GM18507 (cell line): ENCODE results near the gene KANSL2.
A peak's percentile ranks its signal among the peaks of the same experiment; 100 is the strongest.
"Not testable (repeated sequence)": the region's sequence is repeated elsewhere in the genome, so short reads cannot be mapped to it uniquely, and the experiment has no call there.

ENCODE experiments used
- DNase-seq: peaks from one replicate; pipeline ENCODE4 v3.0.0; 2011; ENCODE audit warnings: low read depth; ENCODE audit not compliant: insufficient read length; ENCODE audit errors: extremely low spot score
- FAIRE-seq: peaks from 2 replicates; lab custom pipeline; 2011; peaks lifted over from hg19 to GRCh38; lab: Jason Lieb, UNC

The KANSL2 gene, protein sequence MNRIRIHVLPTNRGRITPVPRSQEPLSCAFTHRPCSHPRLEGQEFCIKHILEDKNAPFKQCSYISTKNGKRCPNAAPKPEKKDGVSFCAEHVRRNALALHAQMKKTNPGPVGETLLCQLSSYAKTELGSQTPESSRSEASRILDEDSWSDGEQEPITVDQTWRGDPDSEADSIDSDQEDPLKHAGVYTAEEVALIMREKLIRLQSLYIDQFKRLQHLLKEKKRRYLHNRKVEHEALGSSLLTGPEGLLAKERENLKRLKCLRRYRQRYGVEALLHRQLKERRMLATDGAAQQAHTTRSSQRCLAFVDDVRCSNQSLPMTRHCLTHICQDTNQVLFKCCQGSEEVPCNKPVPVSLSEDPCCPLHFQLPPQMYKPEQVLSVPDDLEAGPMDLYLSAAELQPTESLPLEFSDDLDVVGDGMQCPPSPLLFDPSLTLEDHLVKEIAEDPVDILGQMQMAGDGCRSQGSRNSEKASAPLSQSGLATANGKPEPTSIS

DNA sequence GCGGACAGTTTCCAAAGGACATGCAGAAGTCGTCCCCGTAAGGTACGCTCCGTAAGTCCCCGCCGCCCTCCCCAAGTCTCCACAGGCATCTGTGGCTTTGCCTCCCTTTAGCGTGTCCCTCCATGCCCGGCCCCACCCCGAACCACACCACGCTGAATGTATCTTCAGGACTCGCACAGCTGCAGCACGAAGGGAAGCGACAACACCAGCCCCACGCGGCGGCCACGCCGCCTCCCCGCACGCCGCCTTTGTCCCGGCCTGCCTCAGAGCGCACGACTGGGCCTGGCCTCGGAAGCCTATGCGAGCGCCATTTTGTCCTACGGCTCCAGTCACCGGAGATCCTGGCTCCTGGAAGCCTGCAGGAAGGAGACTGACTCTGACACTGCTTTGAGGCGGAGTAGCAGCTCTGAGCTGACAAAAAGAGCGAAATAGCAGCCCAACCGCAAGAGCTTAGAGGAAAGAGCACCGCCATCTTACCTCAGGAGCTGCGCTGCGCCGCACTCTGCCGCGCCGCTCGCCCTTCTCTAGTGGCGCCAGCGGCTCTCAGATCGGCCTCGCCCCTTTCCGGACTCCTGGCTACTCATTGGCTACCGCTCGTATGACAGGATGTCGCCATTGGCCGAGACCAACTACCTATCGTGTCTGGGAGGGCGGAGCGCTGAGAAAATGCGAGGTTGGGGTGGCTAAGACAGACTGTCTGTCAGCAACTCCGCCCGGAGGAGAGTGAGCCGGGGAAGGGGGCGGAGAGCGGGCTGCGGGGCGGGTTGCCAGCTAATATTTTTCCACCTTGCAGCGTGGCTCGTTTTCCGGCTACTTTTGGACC is at the start of gene KANSL2:
TSS of gene KANSL2 (minus strand) at position 529 of the 823 bp plus-strand sequence. CDS start 606 bp downstream, outside the sequence.
- peak; percentile 97 for DNase-seq
- peak; percentile 97 for FAIRE-seq

DNA sequence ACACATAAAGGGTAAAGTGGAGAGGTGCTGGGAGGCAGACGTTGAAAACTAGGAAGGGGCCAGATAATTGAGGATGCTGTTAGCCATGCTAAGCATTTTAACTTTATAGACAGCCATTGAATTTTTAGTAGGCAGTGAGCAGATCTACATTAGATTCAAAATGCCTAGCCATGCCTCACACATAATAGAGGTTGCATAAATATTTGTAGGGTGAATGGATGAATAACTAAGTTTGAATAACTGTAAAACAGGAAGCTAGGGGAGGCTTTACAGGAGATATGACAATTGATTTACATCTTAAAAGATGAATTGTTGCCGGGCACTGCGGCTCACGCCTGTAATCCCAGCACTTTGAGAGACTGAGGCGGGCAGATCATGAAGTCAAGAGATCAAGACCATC is 46.8 kb upstream of the KANSL2 start:
- no peak for DNase-seq
- no peak for FAIRE-seq

DNA sequence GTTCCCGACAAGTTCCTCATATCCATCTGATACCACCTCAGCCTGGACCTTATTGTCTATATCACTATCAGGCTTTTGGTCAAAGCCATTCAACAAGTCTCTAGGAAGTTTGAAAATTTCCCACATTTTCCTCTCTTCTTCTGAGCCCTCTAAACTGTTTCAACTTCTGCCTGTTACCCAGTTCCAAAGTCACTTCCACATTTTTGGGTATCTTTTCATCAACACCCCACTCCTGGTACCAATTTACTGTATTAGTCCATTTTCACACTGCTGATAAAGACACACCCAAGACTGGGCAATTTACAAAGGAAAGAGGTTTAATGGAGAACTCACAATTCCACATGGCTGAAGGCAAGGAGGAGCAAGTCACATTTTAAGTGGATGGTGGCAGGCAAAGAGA is 38.7 kb upstream of the KANSL2 start:
- not testable (repeated sequence) for FAIRE-seq, DNase-seq

DNA sequence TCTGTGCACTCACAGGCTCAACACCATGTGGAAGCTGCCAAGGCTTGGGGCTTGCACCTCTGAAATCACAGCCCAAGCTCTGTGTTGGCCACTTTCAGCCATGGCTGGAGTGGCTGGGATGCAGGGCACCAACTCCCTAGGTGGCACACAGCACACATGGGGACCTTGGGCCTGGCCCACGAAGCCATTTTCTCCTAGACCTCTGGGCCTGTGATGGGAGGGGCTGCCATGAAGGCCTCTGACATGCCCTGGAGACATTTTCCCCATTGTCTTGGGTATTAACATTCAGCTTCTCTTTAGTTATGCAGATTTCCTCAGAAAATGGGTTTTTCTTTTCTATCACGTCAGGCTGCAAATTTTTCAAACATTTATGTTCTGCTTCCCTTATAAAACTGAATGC is 38.1 kb upstream of the KANSL2 start:
- FAIRE-seq, DNase-seq: not testable (repeated sequence)

DNA sequence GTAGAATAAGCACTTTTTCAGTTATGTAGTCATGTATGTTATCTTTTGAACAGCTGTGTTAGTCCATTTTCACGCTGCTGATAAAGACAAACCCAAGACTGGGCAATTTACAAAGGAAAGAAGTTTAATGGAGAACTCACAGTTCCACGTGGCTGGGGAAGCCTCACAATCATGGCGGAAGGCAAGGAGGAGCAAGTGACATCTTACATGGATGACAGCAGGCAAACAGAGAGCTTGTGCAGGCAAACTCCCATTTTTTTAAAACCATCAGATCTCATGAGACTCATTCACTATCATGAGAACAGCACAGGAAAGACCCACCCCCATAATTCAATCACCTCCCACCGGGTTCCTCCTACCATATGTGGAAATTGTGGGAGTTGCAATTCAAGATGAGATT is 37.0 kb upstream of the KANSL2 start:
- FAIRE-seq, DNase-seq: not testable (repeated sequence)

DNA sequence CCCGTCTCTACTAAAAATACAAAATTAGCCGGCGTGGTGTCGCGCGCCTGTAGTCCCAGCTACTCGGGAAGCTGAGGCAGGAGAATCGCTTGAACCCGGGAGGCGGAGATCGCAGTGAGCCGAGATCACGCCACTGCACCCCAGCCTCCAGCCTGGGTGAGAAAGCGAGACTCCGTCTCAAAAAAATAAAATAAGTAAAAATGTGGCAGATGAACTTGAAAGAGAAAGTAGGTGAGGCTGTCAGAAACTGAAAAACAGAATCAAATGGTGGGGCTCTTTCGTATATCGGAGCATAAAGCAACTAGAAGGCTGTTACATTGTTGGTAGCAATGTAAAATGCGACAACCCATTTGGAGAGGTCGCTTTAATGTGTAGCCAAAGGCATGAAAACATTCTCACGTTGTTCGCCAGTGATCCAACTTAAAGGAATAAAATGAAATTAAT is 35.2 kb upstream of the KANSL2 start:
- DNase-seq: no peak
- no peak for FAIRE-seq

DNA sequence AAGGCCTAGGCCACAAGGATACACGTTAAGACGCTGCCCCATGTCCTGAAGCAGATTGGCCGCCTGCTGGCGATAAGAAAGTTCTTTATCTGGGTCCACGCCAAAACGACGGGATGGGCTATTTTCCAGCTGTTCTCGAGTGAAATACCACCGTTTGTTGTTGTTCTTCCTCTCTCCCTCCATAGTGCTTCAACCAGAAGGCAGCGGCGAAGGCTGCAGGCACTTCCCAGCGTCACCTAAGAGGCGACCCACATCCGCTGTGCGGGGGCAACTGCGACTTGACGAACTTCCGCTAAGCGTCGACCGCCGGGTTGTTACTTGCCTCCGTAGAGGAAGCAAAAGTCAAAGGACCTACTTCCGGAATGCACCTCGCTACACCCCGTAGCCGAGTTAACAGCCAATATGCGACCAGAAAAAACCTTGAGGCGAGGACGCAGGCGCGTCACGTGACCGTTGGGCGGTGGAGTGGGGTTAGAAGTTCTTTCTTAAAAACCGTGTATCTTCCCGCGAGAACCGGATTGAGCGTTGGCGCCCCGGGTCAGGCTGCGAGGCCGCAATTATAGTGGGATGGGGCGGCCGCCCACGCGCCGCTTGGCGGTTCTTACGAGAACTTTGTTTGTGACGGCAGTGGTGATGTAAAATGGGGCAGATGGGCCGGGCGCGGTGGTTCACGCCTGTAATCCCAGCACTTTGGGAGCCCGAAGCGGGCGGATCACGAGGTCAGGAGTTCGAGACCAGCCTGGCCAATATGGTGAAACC is 34.6 kb upstream of the KANSL2 start, which contains the start of gene CCNT1:
TSS of gene CCNT1 (minus strand) at position 215 of the 759 bp plus-strand sequence. CDS start at position 183, 32 bp downstream.
- DNase-seq (peak; percentile 98), FAIRE-seq (peak; percentile 99)

DNA sequence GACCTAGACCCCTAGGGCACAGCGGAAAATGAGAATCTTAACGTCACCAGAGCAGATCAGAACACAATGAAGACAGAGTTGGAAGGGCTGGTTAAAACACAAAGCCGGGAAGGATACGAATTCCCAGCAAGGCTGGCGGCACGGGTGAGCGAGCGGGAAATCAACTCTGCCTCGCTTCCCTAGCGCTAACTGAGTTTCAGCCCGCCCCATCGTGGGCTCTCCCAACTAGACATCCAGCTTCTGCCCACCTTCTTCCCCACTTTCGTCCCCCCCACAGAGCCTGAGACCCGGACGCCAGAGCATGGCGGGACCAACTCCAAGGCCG is 34.1 kb upstream of the KANSL2 start:
- DNase-seq (no peak), FAIRE-seq (no peak)

DNA sequence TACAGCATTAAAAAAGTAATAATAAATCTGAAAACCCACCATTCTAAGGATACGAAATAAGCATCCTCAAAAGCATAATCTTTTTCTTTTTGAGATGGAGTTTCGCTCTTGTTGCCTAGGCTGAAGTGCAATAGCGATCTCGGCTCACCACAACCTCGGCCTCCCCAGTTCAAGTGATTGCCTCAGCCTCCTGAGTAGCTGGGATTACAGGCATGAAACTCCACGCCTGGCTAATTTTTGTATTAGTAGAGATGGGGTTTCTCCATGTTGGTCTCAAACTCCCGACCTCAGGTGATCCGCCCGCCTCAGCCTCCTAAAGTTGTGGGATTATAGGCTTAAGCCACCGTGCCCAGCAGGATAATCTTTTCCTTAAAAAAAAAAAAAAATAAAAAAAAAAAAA is 30.2 kb upstream of the KANSL2 start:
- no peak for DNase-seq
- no peak for FAIRE-seq

DNA sequence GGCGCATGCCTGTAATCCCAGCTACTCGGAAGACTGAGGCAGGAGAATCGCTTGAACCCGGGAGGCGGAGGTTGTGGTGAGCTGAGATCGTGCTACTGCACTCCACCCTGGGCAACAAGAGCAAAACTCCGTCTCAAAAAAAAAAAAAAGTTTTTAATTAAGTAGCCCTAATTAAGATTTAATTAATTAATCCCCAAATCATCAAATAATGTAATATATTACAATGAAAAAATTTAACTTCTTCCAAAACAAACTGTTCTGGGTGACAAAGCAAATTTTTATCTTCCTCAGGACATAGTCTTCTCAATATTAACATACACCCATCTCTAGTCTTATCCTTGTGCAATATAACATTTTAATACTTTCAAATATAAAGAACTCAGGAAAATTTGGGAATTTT is 16.8 kb upstream of the KANSL2 start:
- not testable (repeated sequence) for DNase-seq, FAIRE-seq

DNA sequence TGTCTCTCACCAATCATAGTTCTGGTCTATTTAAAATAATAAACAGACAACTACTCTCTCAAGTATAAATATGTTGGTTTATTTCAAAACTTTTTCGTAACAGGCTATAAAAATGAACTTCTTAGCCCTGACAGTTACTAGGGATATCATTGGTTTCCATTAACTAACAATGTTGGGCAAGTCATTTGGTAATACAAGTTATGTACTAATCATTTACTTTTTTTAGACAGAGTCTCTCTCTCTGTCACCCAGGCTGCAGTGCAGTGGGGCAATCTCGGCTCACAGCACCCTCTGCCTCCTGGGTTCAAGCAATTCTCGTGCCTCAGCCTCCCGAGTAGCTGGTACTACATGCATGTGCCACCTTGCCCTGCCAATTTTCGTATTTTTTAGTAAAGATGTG is 14.6 kb upstream of the KANSL2 start:
- DNase-seq: no peak
- FAIRE-seq: no peak

DNA sequence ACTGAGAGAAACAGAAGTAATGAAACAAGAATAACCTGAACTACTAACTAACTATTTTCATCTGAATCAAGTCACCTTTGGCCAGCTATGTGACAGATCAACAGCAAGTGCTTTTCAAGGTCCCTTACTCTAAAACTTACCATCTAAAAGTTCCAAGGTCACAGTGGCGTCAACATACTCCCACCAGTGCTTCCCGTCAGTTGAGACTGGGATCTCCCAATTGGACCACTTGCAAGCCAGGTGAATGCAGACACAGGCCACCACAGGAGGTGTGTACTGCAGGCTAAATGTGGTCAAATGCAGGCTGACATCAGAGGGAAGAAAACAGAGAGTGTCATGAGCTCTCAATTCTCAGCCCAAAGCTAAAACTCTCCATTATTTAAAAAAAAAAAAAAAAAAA is 13.8 kb upstream of the KANSL2 start:
- no peak for DNase-seq
- no peak for FAIRE-seq

DNA sequence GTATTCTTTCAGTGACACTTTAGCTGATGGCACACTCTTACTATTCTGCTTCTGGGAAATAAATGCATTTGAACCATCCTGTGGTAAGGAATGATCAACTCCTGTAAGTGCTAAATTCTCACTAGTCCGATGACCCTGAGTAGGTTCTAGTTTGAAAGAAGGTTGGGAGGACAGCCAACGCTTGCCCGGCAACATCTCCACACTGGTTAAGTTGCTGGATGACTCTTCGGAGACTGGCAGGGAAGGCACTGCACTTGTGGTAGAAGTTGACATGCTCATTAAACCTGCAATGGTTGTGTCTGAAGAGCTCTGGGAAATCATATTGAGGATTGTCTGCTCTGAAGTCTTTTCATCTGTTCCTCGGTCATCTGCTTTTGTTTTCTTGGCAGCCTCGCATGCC is 12.0 kb upstream of the KANSL2 start:
- no peak for DNase-seq
- FAIRE-seq: no peak

DNA sequence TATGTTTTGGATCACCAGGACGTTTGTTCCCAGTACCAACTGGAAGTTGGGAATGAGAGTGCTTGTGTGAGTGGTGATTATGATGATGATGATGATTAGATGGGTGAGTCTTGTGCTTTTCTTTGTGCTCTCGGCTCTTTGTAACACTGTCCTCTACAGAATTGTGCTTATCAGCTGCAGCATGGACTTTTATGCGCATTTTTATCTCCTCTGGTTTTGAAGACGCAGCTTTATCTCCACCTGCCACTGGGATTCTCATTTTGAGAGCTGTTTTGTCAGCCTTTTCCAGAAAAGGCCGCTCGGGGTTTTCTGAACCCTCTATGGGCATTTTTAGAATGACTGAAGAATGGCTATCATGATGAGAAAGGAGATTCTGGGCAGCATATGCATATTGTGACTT is 11.5 kb upstream of the KANSL2 start:
- no peak for FAIRE-seq
- DNase-seq: no peak

DNA sequence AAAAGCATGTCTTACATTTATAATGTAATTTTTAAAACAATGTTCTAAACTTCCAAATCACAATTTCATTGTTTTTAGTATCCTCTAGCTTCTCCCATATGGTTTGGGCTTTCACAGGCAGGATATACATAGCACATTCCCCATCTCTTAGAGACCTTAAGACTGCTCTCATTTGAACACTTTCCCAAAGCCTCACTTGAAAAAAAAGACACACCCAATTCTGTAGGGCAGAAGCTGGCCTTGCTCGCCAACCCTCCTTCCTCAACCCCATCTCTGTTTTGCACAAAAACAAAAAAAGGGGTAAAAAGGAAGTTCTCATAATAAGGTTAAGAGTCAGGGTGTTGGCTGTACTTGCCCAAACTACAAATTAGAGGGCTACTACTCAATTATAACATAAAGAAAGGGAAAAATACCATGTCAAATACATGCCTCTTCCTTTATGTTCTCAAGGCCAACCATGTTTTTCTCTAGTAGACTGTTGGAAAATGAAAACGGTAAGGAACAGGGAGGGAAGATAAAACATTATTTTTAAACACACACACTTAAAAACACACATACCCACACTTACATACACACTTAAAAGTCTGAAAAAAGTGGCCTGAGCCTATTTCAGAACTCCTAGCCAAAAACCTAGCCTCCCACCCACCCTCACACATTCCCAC is 9.9 kb upstream of the KANSL2 start:
- FAIRE-seq (no peak), DNase-seq (no peak)

DNA sequence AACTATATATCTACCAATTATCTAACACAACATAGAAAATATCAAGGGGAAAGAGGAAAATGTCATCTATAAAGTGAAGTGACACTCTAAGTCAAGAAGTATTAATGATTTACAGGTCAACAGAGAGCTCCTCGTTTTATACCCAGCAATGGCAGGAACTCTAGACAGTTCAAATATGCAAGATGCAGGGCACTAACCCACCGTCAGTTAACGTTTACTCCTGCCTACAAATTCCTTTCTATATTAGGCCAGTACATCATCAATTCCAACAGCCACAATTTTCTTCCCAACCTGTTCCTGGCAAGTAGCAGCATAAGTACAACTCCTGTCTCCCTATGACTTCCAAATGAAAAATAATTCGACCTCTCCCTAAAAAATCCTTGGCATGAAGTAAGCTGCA is 9.0 kb upstream of the KANSL2 start:
- no peak for FAIRE-seq

DNA sequence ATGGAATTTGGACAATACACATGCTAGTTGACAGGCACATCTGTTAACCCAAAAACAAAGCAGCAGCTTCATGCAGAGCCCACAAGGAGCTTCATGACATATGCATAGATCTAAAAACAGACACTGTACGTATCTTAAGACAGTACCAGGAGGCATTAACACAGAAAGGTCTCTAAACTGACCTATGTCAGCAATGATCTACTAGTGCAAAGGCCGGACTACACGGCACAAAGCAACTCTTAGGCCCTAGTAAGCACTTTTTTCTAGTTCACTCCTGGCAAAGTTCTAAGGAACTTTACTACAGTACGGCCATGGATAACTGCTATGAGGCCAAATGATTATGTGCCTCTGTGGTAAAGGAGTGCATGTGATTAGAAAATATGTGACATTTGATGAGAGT is 8.4 kb upstream of the KANSL2 start:
- DNase-seq (no peak), FAIRE-seq (no peak)

More for the DNA sequence above, 9.0 kb upstream of the KANSL2 start:
- no peak for DNase-seq

DNA sequence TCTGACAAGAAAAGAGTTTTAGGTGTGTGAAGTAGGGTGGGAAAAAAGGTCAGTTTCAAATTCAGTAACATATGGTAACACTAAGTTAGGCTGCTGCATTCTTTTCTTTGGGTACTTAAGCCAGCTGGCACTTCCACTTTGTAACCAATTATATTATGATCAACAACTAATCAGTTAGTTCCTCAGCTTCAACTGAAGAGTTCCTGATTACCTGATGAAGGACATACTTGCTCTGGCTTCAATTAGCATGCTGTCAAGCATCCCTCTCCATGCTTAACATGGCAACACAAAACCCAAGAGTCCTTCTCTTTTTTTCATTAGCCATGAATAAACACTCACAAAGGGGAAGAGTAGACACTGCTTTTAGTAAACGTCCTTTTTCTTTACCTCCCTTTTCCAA is 6.8 kb upstream of the KANSL2 start:
- DNase-seq (no peak), FAIRE-seq (no peak)

DNA sequence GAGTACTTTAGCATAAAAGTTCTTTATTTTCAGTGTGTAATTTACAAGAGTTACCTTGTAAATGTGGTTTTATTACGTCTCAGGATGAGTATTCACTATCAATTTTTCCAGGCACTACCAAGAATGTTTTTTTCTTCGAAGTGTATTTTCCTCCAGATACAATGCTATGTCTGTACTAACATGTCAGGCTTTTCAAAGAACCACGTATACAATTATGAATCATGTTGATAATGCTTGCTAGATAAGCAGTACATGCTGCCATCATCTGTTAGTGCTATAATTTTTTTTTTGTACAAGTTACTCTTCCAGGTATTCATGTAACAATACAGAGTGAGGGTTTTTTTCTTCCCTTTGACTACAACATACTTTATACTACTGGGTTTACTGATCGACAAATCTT is 5.6 kb upstream of the KANSL2 start:
- FAIRE-seq: no peak

More for the DNA sequence above, 5.6 kb upstream of the KANSL2 start:
- DNase-seq: no peak
